CD4-positive, alpha-beta T cell (primary cell): ENCODE results near the gene EYA2. TPM values are rescaled to one million over a fixed set of nuclear protein-coding genes. Genes with fewer than 3 reads are reported as not detected.

Experiments
- ATAC-seq: fragments of 200-7000 bp; cut with Tn5 transposase; one replicate; pipeline ENCODE4 v1.10.0; 2022; ENCODE audit warnings: mild to moderate bottlenecking; ENCODE audit not compliant: poor library complexity
- CTCF ChIA-PET: fragments of 350-600 bp; sonication (Branson Sonifier 250); formaldehyde crosslinking; loops from one replicate; lab custom pipeline; 2021; ENCODE audit warnings: antibody characterized with exemption, inconsistent platforms; lab: Charles Lee
- POLR2A ChIA-PET: fragments of 350-600 bp; sonication (Branson Sonifier 250); formaldehyde crosslinking; loops from one replicate; lab custom pipeline; 2021; ENCODE audit warnings: antibody characterized with exemption, inconsistent platforms; lab: Charles Lee
- DNase-seq, 14 experiments: peaks; one replicate each; pipeline ENCODE4 v3.0.0-alpha.2; 2013 to 2020; ENCODE audit warnings: mixed read lengths in 2 of 14
- H3K27ac ChIP-seq, 2 donors: one replicate each; pipeline versions ENCODE4 v1.5.1 to v1.7.0; 2013; ENCODE audit warnings: low read length in 2 of 2, low read depth in 1 of 2, mild to moderate bottlenecking in 1 of 2
- H3K27me3 ChIP-seq, 2 experiments: 1 replicate in 1 of 2; 2 replicates in 1 of 2; pipeline versions ENCODE4 v1.6.1 to v1.7.0; 2013; ENCODE audit warnings: low read length in 2 of 2, control low read depth in 1 of 2, mild to moderate bottlenecking in 1 of 2, moderate library complexity in 1 of 2; ENCODE audit not compliant: insufficient read depth in 2 of 2, control insufficient read depth in 1 of 2
- H3K36me3 ChIP-seq: one replicate; pipeline ENCODE4 v1.6.1; 2013; ENCODE audit warnings: low read length, control low read depth; ENCODE audit not compliant: insufficient read depth
- H3K4me1 ChIP-seq: one replicate; pipeline ENCODE4 v1.6.1; 2013; ENCODE audit warnings: low read length, control low read depth; ENCODE audit not compliant: insufficient read depth
- H3K4me3 ChIP-seq: one replicate; pipeline ENCODE4 v1.5.1; 2013; ENCODE audit warnings: mild to moderate bottlenecking, low read length, moderate library complexity
- H3K9me3 ChIP-seq, 2 experiments: 1 replicate in 1 of 2; 2 replicates in 1 of 2; pipeline versions ENCODE4 v1.6.1 to v1.7.0; 2013; ENCODE audit warnings: low read length in 2 of 2, mild to moderate bottlenecking in 2 of 2, control low read depth in 1 of 2, moderate library complexity in 1 of 2; ENCODE audit not compliant: control insufficient read depth in 1 of 2, insufficient read depth in 1 of 2
- H3K27ac Mint-ChIP-seq: one replicate; pipeline ENCODE4 v1.8.0; 2020; ENCODE audit warnings: mixed read lengths
- H3K27me3 Mint-ChIP-seq: one replicate; pipeline ENCODE4 v1.8.0; 2021; ENCODE audit warnings: mixed read lengths
- H3K36me3 Mint-ChIP-seq: one replicate; pipeline ENCODE4 v1.8.0; 2021; ENCODE audit warnings: low read depth, mixed read lengths
- H3K4me1 Mint-ChIP-seq: one replicate; pipeline ENCODE4 v1.8.0; 2021; ENCODE audit warnings: low read depth, mixed read lengths
- H3K4me3 Mint-ChIP-seq: one replicate; pipeline ENCODE4 v1.8.0; 2020; ENCODE audit warnings: mild to moderate bottlenecking, mixed read lengths
- H3K9me3 Mint-ChIP-seq: one replicate; pipeline ENCODE4 v1.8.0; 2020; ENCODE audit warnings: mixed read lengths
- intact Hi-C, 2 experiments: fragments of 100-400 bp; cut with DNase I in 1 of 2; cut with micrococcal nuclease in 1 of 2; formaldehyde crosslinking; loops; one replicate each; pipeline versions ENCODE4 v1.15.1 to v1.9.0; 2023 to 2025; cut with DNase I, micrococcal nuclease
- total RNA-seq, 174 experiments: library from RNA in 2 of 174; stranded (reverse) in 2 of 174; gene quantifications; one replicate each; pipeline ENCODE4 v1.2.3 and lab custom pipeline; 2021 to 2026
- TF ChIP-seq, protein P1 (sequence below): fragments of 200-600 bp; IDR thresholded peaks from one replicate; pipeline ENCODE4 v1.8.0; 2022; ENCODE audit warnings: antibody characterized with exemption, mild to moderate bottlenecking

The EYA2 gene
- total RNA-seq, 2 experiments from 2014 or later = not detected

DNA sequence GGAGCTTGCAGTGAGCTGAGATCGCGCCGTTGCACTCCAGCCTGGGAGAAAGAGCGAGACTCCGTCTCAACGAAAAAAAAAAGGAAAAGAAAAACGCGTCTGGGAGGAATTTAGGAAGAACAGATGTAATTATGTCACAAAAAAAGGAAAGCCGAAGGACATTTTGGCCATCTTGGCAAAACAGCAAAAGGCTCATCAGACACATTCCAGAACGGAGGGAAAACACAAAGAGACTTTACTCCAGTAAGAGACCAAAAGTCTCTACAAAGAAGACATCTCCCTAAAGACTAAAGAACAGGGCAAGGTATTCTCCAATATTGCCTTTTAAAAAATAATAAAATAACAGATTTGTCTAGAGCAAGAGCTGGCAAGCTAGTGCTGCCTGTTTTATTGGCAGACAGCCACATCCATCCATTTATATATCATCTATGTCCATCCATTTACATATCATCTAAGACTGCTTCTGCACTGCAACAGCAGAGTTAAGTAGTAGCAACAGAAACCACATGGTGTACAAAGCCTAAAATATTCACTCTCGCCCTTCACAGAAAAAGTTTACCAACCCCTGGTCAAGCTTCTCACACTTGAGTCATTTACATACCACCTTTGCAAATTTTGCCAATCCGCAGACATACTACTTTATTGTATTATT is 328.0 kb downstream of the EYA2 start:
- H3K4me1 ChIP-seq = no peaks in the 10 kb centered on the region
- intact Hi-C loops = no loop called here
- no peak for ATAC-seq
- no peak overlapping the region for H3K4me3 ChIP-seq
- TF ChIP-seq, protein P1, sequence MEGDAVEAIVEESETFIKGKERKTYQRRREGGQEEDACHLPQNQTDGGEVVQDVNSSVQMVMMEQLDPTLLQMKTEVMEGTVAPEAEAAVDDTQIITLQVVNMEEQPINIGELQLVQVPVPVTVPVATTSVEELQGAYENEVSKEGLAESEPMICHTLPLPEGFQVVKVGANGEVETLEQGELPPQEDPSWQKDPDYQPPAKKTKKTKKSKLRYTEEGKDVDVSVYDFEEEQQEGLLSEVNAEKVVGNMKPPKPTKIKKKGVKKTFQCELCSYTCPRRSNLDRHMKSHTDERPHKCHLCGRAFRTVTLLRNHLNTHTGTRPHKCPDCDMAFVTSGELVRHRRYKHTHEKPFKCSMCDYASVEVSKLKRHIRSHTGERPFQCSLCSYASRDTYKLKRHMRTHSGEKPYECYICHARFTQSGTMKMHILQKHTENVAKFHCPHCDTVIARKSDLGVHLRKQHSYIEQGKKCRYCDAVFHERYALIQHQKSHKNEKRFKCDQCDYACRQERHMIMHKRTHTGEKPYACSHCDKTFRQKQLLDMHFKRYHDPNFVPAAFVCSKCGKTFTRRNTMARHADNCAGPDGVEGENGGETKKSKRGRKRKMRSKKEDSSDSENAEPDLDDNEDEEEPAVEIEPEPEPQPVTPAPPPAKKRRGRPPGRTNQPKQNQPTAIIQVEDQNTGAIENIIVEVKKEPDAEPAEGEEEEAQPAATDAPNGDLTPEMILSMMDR = no peak
- H3K9me3 Mint-ChIP-seq = no peaks in the 10 kb centered on the region
- no peak for DNase-seq
- H3K27ac Mint-ChIP-seq = no peak overlapping the region
- peaks cover 6% of the 10 kb centered on the region for H3K4me1 Mint-ChIP-seq
- CTCF ChIA-PET = interaction anchor here (1.1 to 2.3 kb wide), 2 partner anchors 161 kb away, joined by 4 to 5 read pairs; no protein-coding TSS in a partner anchor
- POLR2A ChIA-PET = no interaction called here
- H3K27ac ChIP-seq = no peak overlapping the region
- no peaks in the 10 kb centered on the region for H3K27me3 Mint-ChIP-seq
- H3K9me3 ChIP-seq = no peaks in the 10 kb centered on the region
- H3K27me3 ChIP-seq = no peaks in the 10 kb centered on the region
- peaks cover 79% of the 10 kb centered on the region for H3K36me3 ChIP-seq
- H3K4me3 Mint-ChIP-seq = no peak overlapping the region
- H3K36me3 Mint-ChIP-seq = peaks cover 90% of the 10 kb centered on the region

DNA sequence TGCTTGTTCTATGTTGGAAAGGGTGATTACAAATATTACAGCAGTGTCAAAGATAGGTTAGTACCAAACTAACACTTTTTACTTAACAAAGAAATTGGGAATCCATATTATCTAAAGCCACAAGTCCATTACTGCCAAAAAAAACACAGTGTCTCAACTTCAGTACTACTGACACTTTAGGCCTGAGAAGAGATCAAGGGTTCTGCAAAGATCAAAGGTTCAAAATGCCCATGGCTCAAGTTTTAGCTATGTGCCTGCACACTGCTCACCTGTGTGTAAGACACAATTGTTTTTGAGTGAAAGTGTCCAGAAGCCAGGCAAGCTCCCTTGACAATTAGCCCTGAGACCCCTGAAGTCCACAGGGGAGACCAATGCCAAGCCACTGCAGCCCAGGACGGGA is 329.3 kb downstream of the EYA2 start:
- Histone ChIP-seq H3K4me3 (no peak overlapping the region), H3K36me3 (peaks cover 78% of the 10 kb centered on the region), H3K9me3 (no peaks in the 10 kb centered on the region), H3K27me3 (no peaks in the 10 kb centered on the region), H3K27ac (no peak overlapping the region), H3K4me1 (no peaks in the 10 kb centered on the region)
- H3K9me3 Mint-ChIP-seq = no peaks in the 10 kb centered on the region
- TF ChIP-seq, protein P1 = no peak
- H3K27ac Mint-ChIP-seq = no peak overlapping the region
- CTCF ChIA-PET = interaction anchor here (1.1 kb wide), 1 partner anchor 160 kb away, joined by 4 read pairs; no protein-coding TSS in a partner anchor
- no peak for ATAC-seq
- no peaks in the 10 kb centered on the region for H3K27me3 Mint-ChIP-seq
- peaks cover 6% of the 10 kb centered on the region for H3K4me1 Mint-ChIP-seq
- DNase-seq = no peak
- intact Hi-C loops = no loop called here
- POLR2A ChIA-PET = no interaction called here
- peaks cover 90% of the 10 kb centered on the region for H3K36me3 Mint-ChIP-seq
- H3K4me3 Mint-ChIP-seq = no peak overlapping the region

DNA sequence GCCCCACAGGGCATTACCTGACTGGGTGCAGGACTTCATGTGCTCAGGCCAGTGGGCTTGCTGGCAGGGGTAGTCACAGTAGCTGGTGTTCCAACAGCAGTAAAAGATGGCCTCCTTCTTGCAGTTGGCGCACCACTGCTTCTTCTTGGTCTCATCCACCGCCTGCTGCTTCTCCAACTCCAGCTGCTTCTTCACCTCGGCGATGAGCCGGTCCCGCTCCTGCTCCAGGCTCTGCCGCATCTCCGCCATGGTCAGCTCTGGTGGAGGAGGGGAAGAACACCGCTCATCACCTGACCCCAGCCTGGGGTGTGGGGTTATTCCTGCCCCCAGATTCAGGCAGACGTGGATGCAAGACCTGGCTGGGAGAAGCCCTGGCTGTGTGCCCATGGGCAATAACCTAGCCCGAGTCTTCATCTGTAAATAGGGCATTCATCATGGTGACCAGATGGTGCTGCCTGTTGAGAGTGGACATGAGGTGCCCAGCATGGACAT is 329.7 kb downstream of the EYA2 start:
- Mint-ChIP-seq H3K27me3 (no peaks in the 10 kb centered on the region), H3K9me3 (no peaks in the 10 kb centered on the region), H3K36me3 (peaks cover 94% of the 10 kb centered on the region), H3K4me1 (peaks cover 6% of the 10 kb centered on the region), H3K27ac (no peak overlapping the region), H3K4me3 (no peak overlapping the region)
- TF ChIP-seq, protein P1 = no peak
- Histone ChIP-seq H3K27ac (no peak overlapping the region), H3K36me3 (peaks cover 82% of the 10 kb centered on the region), H3K4me1 (no peaks in the 10 kb centered on the region), H3K9me3 (no peaks in the 10 kb centered on the region), H3K4me3 (no peak overlapping the region), H3K27me3 (no peaks in the 10 kb centered on the region)
- ATAC-seq = no peak
- ChIA-PET POLR2A (no interaction called here), CTCF (no interaction called here)
- intact Hi-C loops = no loop called here
- DNase-seq = no peak
